ENCODE measurements around the gene RHBDL2. TPM values are rescaled to one million over a fixed set of nuclear protein-coding genes. Genes with fewer than 3 reads are reported as not detected.
"Not testable (repeated sequence)": the region's sequence is repeated elsewhere in the genome, so short reads cannot be mapped to it uniquely, and the experiment has no call there.

RHBDL2 gene
- polyA plus RNA-seq, 1 donor from 2014 or later, result not detected

- no peaks in the 10 kb centered on the region for H3K27me3 Mint-ChIP-seq
- no peak overlapping the region for H3K27ac Mint-ChIP-seq
- peaks cover 0 to 1% (median 0%) of the 10 kb centered on the region in 3 donors for H3K4me1 Mint-ChIP-seq
- H3K4me3 Mint-ChIP-seq, result no peak overlapping the region
- H3K36me3 Mint-ChIP-seq, result peaks cover 6% of the 10 kb centered on the region
- no peaks in the 10 kb centered on the region for H3K9me3 Mint-ChIP-seq
Observed at GRCh38 chr1:38917337-38917736, 24.3 kb downstream of the RHBDL2 start.

GRCh38 chr1:38915352-38915948 lies 26.2 kb downstream of the RHBDL2 start:
- Mint-ChIP-seq H3K36me3 (peaks cover 6% of the 10 kb centered on the region), H3K4me1 (peaks cover 0 to 1% (median 0%) of the 10 kb centered on the region in 3 donors), H3K4me3 (no peak overlapping the region), H3K27me3 (no peaks in the 10 kb centered on the region), H3K27ac (no peak overlapping the region), H3K9me3 (no peaks in the 10 kb centered on the region)

- H3K4me1 Mint-ChIP-seq, result not testable (repeated sequence)
Observed at GRCh38 chr1:38914908-38915307, 26.7 kb downstream of the RHBDL2 start.

GRCh38 chr1:38908821-38909220 lies 32.8 kb downstream of the RHBDL2 start:
- H3K4me3 Mint-ChIP-seq, result no peak overlapping the region
- no peaks in the 10 kb centered on the region for H3K36me3 Mint-ChIP-seq
- no peaks in the 10 kb centered on the region for H3K27me3 Mint-ChIP-seq
- no peak overlapping the region for H3K27ac Mint-ChIP-seq
- peaks cover 0 to 1% (median 0%) of the 10 kb centered on the region in 3 donors for H3K4me1 Mint-ChIP-seq
- peaks cover 0 to 4% (median 0%) of the 10 kb centered on the region in 3 donors for H3K9me3 Mint-ChIP-seq

More at GRCh38 chr1:38914908-38915307, 26.7 kb downstream of the RHBDL2 start:
- H3K27ac Mint-ChIP-seq, H3K36me3 Mint-ChIP-seq, H3K27me3 Mint-ChIP-seq, H3K4me3 Mint-ChIP-seq, H3K9me3 Mint-ChIP-seq: not testable (repeated sequence)

- no peaks in the 10 kb centered on the region for H3K36me3 Mint-ChIP-seq
- peaks cover 0 to 4% (median 0%) of the 10 kb centered on the region in 3 donors for H3K9me3 Mint-ChIP-seq
Observed at GRCh38 chr1:38905985-38906384, 35.6 kb downstream of the RHBDL2 start.

GRCh38 chr1:38899560-38899959 lies 42.1 kb downstream of the RHBDL2 start:
- Mint-ChIP-seq H3K27ac (no peak overlapping the region), H3K9me3 (no peaks in the 10 kb centered on the region), H3K4me3 (no peak overlapping the region), H3K27me3 (no peaks in the 10 kb centered on the region), H3K4me1 (no peaks in the 10 kb centered on the region), H3K36me3 (no peaks in the 10 kb centered on the region)

More at GRCh38 chr1:38905985-38906384, 35.6 kb downstream of the RHBDL2 start:
- Mint-ChIP-seq H3K4me1 (no peaks in the 10 kb centered on the region), H3K27ac (no peak overlapping the region), H3K4me3 (peak overlapping the region in 1 of 4 donors; percentile 37), H3K27me3 (no peaks in the 10 kb centered on the region)

GRCh38 chr1:38898653-38899230 lies 42.9 kb downstream of the RHBDL2 start:
- no peak overlapping the region for H3K4me3 Mint-ChIP-seq
- no peaks in the 10 kb centered on the region for H3K9me3 Mint-ChIP-seq
- H3K27me3 Mint-ChIP-seq, result no peaks in the 10 kb centered on the region
- H3K27ac Mint-ChIP-seq, result no peak overlapping the region
- no peaks in the 10 kb centered on the region for H3K4me1 Mint-ChIP-seq
- H3K36me3 Mint-ChIP-seq, result no peaks in the 10 kb centered on the region

GRCh38 chr1:38896169-38896568 lies 45.5 kb downstream of the RHBDL2 start:
- H3K36me3 Mint-ChIP-seq, result no peaks in the 10 kb centered on the region
- H3K9me3 Mint-ChIP-seq, result no peaks in the 10 kb centered on the region
- H3K4me1 Mint-ChIP-seq, result no peaks in the 10 kb centered on the region
- no peak overlapping the region for H3K4me3 Mint-ChIP-seq
- H3K27ac Mint-ChIP-seq, result no peak overlapping the region
- no peaks in the 10 kb centered on the region for H3K27me3 Mint-ChIP-seq

GRCh38 chr1:38892976-38893375 lies 48.7 kb downstream of the RHBDL2 start:
- H3K4me3 Mint-ChIP-seq, result no peak overlapping the region
- no peak overlapping the region for H3K27ac Mint-ChIP-seq
- H3K36me3 Mint-ChIP-seq, result peaks cover 2% of the 10 kb centered on the region
- no peaks in the 10 kb centered on the region for H3K27me3 Mint-ChIP-seq
- H3K9me3 Mint-ChIP-seq, result no peaks in the 10 kb centered on the region
- no peaks in the 10 kb centered on the region for H3K4me1 Mint-ChIP-seq

- H3K27me3 Mint-ChIP-seq, result no peaks in the 10 kb centered on the region
- H3K4me3 Mint-ChIP-seq, result no peak overlapping the region
- H3K9me3 Mint-ChIP-seq, result no peaks in the 10 kb centered on the region
- peaks cover 3% of the 10 kb centered on the region for H3K36me3 Mint-ChIP-seq
- H3K27ac Mint-ChIP-seq, result no peak overlapping the region
- no peaks in the 10 kb centered on the region for H3K4me1 Mint-ChIP-seq
Observed at GRCh38 chr1:38891753-38892152, 49.9 kb downstream of the RHBDL2 start.

- H3K4me1 Mint-ChIP-seq, result no peaks in the 10 kb centered on the region
- no peaks in the 10 kb centered on the region for H3K9me3 Mint-ChIP-seq
- no peaks in the 10 kb centered on the region for H3K27me3 Mint-ChIP-seq
- peaks cover 5% of the 10 kb centered on the region for H3K36me3 Mint-ChIP-seq
- no peak overlapping the region for H3K4me3 Mint-ChIP-seq
- no peak overlapping the region for H3K27ac Mint-ChIP-seq
Observed at GRCh38 chr1:38889589-38889988, 52.0 kb downstream of the RHBDL2 start.

GRCh38 chr1:38888423-38889333 lies 53.0 kb downstream of the RHBDL2 start:
- H3K36me3 Mint-ChIP-seq, result peaks cover 5% of the 10 kb centered on the region
- H3K27ac Mint-ChIP-seq, result no peak overlapping the region
- H3K4me1 Mint-ChIP-seq, result no peaks in the 10 kb centered on the region
- H3K4me3 Mint-ChIP-seq, result no peak overlapping the region
- H3K9me3 Mint-ChIP-seq, result no peaks in the 10 kb centered on the region
- no peaks in the 10 kb centered on the region for H3K27me3 Mint-ChIP-seq

- no peak overlapping the region for H3K27ac Mint-ChIP-seq
Observed at GRCh38 chr1:38885092-38885491, 56.5 kb downstream of the RHBDL2 start.

GRCh38 chr1:38881487-38881886 lies 60.1 kb downstream of the RHBDL2 start, which contains the start of gene GJA9:
Gene GJA9 (minus strand): TSS chr1:38881587. CDS start chr1:38876098, 5,489 bp downstream.
- Mint-ChIP-seq H3K27me3 (no peaks in the 10 kb centered on the region), H3K9me3 (no peaks in the 10 kb centered on the region), H3K4me1 (no peaks in the 10 kb centered on the region), H3K36me3 (no peaks in the 10 kb centered on the region), H3K27ac (no peak within 1 kb of the TSS), H3K4me3 (no peak within 1 kb of the TSS)

More at GRCh38 chr1:38885092-38885491, 56.5 kb downstream of the RHBDL2 start:
- Mint-ChIP-seq H3K4me3 (no peak overlapping the region), H3K9me3 (no peaks in the 10 kb centered on the region), H3K4me1 (no peaks in the 10 kb centered on the region), H3K36me3 (peaks cover 5% of the 10 kb centered on the region), H3K27me3 (no peaks in the 10 kb centered on the region)

GRCh38 chr1:38875811-38876210 lies 65.8 kb downstream of the RHBDL2 start:
- no peaks in the 10 kb centered on the region for H3K27me3 Mint-ChIP-seq
- no peaks in the 10 kb centered on the region for H3K9me3 Mint-ChIP-seq
- no peaks in the 10 kb centered on the region for H3K36me3 Mint-ChIP-seq
- H3K4me1 Mint-ChIP-seq, result peaks cover 7 to 18% (median 13%) of the 10 kb centered on the region in 3 donors
- H3K4me3 Mint-ChIP-seq, result peak overlapping the region in 1 of 4 donors; percentile 44
- peak overlapping the region in 1 of 3 donors; percentile 22 for H3K27ac Mint-ChIP-seq

Data from IgD-negative memory B cell (primary cell).